GM21390 (cell line): Measurements from ENCODE around the gene OR2B6.

ENCODE experiments used
- ATAC-seq: cut with Tn5 transposase; IDR thresholded peaks from one replicate; pipeline ENCODE4 v1.9.1; 2021; ENCODE audit not compliant: unreplicated experiment

Gene OR2B6

DNA sequence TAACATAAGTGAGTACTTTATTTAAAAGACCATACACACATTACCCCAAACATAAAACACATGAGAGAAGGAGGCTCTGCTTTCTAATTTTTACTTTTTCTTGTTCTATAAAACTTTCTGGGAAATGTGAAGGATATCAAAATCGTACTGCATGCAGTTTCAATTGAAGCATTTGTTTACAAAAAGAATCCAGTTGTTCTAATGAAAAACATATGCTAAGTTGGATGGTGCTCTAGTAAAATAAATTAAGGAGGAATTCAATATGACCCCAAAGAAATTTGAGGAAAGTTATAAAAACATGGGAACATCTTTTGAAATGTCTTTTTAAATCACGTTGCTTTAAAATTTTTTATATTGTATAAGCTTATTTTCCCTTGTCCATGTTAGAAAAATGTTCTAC is 37.6 kb downstream of the OR2B6 start:
- no peak for ATAC-seq

DNA sequence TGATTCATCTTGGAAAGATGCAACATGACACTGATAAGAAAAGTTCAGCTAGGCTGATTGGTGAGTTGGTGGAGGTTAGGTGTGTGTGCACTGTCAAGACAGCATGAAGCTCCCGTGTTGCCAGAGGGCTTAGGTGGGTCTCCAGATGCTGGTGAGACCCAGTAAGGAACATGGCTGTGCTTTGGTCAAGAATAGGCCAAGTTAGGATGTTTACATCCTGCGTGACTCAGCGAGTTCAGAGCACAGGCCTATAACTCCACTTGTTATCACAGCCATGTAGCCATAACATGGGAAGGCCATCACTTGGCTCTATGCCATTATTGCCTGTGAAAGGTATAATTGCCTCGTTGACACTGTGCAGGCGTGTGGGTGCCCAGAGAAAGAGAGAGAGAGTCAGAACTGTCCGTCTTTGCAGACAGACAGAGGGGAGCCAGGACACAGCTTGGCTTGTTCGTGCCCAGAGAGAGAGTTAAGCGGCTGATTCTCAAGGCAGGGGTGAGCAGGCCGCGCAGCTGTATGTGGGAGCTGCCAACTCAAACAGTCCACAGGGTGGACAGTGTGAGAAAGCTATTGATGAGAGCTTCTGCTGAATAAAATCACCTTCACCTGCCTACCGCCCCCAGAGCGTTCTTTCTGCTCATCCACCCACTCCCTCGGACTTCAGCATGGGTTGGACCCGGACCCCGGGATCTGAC is 43.5 kb downstream of the OR2B6 start:
- no peak for ATAC-seq

DNA sequence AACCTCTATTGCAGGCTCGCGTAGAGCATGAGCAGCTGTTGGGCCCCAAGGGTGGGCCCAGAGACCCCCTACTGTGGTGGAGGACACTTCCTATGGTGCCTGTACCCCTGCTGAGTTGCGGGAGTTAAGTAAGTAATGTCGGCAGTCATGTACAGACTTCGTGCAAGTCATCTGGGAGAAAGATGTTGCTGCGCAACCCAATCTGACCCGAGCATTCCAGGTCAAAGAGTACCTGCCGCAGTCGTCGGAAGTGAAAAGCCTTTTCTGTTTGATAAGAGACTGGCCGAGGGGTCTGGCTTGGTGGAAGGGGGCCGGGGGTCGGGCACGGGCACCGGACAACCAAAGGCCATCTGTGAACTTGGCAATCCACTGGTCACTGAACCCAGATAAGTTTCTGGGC is 44.3 kb downstream of the OR2B6 start:
- ATAC-seq: no peak

DNA sequence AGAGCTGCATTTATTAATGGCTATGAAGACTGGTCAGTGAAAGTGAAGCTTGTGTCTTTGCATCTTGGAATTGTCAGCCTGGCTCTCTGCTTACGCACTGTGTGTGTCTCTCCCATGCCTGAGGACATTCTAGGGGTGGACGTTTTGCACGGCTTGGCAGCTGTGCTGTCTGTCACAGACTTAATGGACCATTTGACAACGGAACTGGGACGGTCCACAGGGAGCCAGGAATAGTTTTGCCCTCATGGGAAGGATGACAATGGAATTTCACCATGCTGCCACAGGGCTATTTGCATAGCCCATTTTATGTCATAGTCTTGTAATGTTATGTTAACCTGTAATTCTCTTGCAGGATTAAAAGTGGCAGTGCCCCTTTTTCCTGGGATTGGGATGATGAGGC is 44.7 kb downstream of the OR2B6 start:
- no peak for ATAC-seq

DNA sequence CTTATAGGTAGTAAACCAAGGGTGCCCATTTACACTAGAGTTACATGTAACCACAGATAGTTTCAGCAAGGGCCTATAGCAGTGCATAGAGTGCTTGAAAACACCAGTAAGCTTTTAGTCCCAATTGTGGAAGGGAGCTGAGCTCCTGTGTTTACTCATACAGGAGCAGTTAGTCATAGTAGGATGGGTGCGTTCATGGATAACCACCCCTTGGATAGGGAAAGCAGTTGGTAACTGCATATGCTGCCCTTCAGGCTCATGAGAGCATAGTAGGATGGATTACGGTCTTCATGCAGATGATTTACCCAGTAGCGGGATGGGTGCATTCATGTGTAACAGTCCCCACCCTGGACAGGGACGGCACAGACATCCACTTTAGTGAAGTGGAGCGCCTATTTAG is 45.1 kb downstream of the OR2B6 start:
- ATAC-seq: no peak

DNA sequence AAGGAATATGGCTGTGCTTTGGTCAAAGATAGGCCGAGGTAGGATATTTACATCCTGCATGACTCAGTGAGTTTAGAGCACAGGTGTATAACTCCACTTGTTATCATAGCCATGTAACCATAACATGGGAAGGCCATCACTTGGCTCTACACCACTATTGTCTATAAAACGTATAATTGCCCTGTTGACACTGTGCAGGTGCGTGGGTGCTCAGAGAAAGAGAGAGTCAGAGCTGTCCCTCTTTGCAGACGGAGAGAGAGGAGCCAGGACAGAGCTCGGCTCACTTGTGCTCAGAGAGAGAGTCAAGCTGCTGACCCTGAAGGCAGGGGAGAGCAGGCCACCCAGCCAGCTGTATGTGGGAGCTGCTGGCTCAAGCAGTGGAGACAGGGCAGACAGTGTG is 46.0 kb downstream of the OR2B6 start:
- no peak for ATAC-seq

DNA sequence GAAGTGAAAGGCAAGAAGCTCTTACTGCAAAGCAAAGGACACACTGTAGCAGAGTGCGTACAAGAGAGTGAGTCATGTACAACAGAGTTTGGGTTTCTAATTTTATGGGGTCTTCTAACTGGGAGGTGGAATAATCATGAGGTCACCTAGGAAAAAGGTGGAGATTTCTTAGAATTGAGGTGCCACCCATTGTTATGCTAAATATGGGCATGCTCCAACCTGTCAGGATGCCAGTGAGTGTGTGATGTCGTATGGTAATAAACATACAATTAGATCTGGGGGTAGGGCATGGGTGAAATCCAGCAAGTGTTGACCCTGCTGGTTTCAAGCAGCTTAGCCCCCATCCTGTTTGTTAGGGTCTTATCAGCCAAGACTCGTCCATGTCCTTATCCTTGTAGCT is 46.6 kb downstream of the OR2B6 start:
- no peak for ATAC-seq

DNA sequence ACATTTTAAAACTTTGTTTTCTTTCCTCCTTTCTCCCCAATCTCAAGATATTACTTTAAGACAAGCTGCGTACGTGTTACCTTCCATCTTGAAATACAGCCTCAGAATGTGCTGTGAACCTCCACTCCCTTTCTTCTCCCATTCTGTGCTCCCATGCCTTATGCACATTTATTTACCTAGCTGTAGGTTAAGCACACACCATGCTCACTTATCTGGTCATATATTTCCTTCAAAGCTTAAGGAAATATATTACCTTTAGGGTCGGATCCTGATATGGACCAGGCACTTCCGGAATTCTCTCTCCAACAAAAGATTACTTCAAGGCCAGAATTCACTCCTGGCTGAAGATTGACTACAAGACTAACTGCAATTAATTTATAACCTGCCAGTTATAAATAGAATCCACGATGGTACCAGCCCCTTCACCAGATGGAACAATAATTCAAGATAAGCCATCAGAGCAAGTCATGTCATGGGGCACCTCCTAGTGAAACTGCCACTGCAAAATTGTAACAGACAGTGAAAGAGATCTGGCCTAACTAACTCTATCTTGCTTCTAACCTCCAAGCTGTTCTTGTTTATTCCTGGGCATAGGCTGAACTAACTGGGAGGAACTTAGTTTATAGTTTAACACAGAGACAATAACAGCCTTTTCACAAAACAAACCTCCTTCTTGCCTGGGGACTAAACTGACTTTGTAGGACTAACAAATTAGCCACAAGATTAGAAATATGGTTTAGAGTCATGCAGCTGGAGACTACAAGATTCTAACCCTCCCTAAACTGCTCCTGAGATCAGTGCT is 47.5 kb downstream of the OR2B6 start:
- ATAC-seq: no peak

DNA sequence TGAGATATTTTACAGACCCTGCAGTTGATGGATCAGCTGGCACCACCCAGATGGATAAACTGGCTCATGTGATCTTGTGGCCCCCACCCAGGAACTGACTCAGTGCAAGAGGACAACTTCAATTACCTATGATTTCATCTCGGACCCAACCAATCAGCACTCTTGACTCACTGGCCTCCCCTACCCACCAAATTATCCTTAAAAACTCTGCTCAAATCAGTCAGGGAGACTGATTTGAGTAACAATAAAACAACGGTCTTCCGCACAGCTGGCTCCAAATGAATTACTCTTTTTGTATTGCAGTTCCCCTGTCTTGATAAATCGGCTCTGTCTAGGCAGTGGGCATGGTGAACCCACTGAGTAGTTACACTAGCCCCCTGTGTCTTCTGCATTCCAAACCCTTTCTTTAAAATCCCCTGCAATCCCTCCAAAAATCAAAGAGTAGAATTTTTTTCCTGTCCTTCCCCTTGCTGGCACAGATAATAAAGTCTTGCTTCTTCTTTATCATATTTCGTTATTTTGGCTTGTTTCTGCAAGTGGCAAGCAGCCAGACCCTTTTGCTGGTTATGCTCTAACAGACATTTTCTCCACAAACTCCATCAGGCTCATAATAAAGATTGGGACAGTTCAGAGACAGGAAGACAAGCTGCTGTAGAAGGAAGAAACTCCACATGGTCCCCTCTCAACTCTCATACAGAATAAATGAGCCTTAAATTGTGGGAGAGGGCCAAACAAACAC is 48.3 kb downstream of the OR2B6 start:
- no peak for ATAC-seq

DNA sequence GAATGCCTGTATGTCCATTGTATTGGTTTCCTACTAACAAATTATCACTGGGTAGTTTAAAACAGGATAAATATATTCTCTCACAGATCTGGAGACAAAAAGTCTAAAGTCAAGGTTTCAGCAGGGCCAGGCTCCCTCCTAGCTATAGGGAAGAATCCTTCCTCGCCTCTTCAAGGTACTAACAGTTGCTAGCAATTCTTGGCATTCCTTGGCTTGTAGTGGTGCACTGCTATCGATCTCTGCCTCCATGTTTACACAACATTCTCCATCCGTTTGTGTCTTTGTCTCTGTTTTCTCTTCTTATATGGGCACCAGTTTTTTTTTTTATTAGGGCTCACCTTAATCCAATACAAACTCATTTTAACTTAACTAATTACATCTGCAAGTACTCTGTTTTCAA is 48.9 kb downstream of the OR2B6 start:
- ATAC-seq: no peak
